RWPE1 (cell line): ENCODE data around the gene RGS6.

Experiments
- CTCF ChIA-PET: fragments of 350-600 bp; sonication (Branson Sonifier 250); formaldehyde crosslinking; extraction: SDS; loops from one replicate; lab custom pipeline; 2021; lab: Yijun Ruan, JAX
- POLR2A ChIA-PET: fragments of 400-600 bp; formaldehyde crosslinking; extraction: SDS; loops from one replicate; lab custom pipeline; 2020; ENCODE audit warnings: antibody characterized with exemption; ENCODE audit not compliant: low non-redundant PET; lab: Yijun Ruan, JAX
- DNase-seq: peaks from one replicate; pipeline ENCODE4 v3.0.0; 2012; ENCODE audit warnings: low spot score
- H3K27ac ChIP-seq: fragments of 450-650 bp; 2 replicates; pipeline ENCODE4 v1.5.1; 2017
- TF ChIP-seq, protein P1 (sequence below): fragments of 450-650 bp; conservative IDR thresholded peaks from 2 replicates; pipeline ENCODE4 v1.5.1; 2017; ENCODE audit warnings: low read depth, mild to moderate bottlenecking

Gene RGS6

DNA sequence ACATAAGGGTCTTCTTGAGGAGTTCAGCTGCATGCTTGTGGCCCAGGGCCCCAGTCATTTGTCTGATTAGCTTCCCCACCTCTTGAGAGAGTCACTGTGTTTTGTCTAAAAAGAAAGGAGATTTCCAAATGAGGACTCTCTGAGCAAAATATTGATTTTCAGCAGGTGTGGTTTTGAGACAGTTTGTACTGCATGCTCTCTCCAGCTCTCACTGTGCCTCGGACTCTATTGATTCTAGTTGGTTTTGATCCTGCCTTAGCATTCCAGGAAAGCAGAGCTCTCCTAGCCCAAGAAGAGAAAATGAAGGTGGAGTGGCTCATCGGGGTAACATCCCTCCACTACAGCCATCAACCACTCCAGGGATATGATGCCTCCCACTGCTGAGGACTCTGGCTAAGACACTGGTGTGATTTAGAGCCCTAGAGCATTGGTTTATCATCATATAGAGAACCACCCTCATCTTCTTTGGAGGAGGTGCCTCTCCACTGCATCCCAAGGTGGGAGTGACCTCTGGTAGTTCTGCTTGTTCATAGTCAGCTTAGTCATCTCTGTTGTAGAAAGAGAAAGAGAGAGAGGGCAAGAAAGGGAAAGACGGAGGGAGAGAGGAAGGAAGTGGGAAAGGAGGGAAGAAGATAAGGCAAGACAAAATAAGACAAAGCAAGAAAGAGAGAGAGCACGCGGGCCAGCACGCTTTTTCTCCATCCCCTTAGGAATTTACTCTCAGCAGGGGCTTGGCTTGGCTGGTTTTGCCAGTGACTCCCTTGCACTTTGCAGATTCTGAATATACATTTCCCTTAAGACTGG, 596.0 kb downstream of the RGS6 start:
- CTCF ChIA-PET = interaction anchor here (0.6 to 1.4 kb wide), 3 partner anchors 14 to 145 kb away, joined by 3 to 6 read pairs (median 4); no protein-coding TSS in a partner anchor
- no peak for DNase-seq
- POLR2A ChIA-PET = no interaction called here
- H3K27ac ChIP-seq = no peak overlapping the region
- TF ChIP-seq, protein P1, sequence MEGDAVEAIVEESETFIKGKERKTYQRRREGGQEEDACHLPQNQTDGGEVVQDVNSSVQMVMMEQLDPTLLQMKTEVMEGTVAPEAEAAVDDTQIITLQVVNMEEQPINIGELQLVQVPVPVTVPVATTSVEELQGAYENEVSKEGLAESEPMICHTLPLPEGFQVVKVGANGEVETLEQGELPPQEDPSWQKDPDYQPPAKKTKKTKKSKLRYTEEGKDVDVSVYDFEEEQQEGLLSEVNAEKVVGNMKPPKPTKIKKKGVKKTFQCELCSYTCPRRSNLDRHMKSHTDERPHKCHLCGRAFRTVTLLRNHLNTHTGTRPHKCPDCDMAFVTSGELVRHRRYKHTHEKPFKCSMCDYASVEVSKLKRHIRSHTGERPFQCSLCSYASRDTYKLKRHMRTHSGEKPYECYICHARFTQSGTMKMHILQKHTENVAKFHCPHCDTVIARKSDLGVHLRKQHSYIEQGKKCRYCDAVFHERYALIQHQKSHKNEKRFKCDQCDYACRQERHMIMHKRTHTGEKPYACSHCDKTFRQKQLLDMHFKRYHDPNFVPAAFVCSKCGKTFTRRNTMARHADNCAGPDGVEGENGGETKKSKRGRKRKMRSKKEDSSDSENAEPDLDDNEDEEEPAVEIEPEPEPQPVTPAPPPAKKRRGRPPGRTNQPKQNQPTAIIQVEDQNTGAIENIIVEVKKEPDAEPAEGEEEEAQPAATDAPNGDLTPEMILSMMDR = no peak

DNA sequence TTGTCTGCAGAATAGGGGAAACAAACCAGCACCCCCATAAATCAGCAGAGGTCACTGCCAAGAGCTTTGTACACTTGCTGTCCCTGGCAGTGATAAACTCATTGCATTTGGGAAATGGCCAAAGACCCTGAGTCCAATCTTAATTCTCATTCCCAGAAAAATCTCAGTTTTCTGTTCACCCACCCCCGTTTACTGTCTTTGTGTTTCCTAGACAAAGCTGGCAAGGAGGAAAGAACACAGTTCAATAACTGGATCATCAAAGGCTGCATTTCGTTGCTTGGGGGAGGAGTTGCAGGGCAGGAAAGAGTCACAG, 596.6 kb downstream of the RGS6 start:
- POLR2A ChIA-PET = no interaction called here
- no peak for DNase-seq
- TF ChIP-seq, protein P1 = no peak
- CTCF ChIA-PET = interaction anchor here (1.4 kb wide), 1 partner anchor 14 kb away, joined by 3 read pairs; no protein-coding TSS in a partner anchor
- H3K27ac ChIP-seq = no peak overlapping the region

DNA sequence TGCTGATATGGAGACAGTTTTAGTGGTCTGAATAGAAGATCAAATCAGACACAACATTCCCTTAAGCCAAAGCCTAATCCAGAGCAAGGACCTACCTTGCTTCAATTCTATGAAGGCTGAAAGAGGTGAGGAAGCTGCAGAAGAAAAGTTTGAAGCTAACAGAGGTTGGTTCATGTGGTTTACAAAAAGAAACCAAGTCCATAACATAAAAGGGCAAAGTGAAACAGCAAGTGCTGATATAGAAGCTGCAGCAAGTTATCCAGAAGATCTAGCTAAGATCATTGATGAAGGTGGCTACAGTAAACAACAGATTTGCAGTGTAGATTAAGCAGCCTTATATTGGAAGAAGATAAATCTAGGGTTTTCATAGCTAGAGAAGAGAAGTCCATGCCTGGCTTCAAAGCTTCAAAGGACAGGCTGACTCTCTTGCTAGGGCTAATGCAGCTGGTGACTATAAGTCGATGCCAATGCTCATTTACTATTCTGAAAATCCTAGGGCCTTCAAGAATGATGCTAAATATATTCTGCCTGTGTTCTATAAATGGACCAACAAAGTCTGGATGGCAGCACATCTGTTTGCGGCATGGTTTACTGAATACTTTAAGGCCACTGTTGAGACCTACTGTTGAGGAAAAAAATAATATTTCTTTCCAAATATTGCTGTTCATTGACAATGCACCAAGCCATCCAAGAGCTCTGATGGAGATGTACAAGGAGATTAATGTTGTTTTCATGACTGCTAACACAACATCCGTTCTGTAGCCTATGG, 600.6 kb downstream of the RGS6 start:
- TF ChIP-seq, protein P1 = no peak
- ChIA-PET POLR2A (no interaction called here), CTCF (interaction anchor here (0.7 kb wide), 1 partner anchor 91 kb away, joined by 3 read pairs; no protein-coding TSS in a partner anchor)
- no peak overlapping the region for H3K27ac ChIP-seq
- no peak for DNase-seq

DNA sequence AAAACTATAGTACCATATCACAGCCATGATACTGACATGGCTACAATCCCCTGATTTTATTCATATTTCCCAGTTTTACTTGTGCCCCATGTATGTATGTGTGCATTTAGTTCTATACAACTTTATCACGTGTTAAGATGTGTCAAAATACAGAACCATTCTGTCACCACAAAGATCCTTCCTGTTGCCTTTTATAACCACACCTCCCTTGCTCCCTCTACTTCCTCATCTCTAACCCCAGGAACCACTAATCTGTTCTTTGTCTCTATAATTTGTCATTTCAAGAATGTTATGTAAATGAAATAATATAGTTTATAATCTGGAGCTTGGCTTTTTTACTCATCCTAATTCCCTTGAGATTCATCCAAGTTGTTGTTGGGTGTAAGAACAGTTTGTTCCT, 603.3 kb downstream of the RGS6 start:
- CTCF ChIA-PET = interaction anchor here (0.5 kb wide), 1 partner anchor 346 kb away, joined by 3 read pairs; no protein-coding TSS in a partner anchor
- TF ChIP-seq, protein P1 = no peak
- POLR2A ChIA-PET = no interaction called here
- H3K27ac ChIP-seq = no peak overlapping the region
- no peak for DNase-seq

DNA sequence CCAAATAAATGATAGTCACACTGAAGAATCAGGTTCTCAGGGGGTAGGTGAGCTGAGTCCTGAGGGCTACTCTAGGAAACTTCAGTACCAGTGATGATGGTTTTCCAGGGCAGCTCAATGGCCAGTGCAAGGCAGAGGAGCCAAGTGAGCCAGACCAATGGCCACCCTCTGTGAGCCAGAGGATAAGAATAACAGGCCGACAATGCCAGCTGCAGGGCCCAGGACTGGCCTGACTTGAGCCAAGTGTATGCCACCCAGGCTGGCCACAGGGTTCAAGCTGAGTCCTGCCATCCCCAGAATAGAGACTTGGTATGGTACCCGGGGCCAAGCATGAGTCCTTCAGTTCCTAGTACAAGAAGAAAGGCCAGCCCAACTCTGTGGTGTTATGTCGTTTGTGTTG, 606.2 kb downstream of the RGS6 start:
- no peak for DNase-seq
- TF ChIP-seq, protein P1 = no peak
- no peak overlapping the region for H3K27ac ChIP-seq
- ChIA-PET CTCF (no interaction called here), POLR2A (no interaction called here)

DNA sequence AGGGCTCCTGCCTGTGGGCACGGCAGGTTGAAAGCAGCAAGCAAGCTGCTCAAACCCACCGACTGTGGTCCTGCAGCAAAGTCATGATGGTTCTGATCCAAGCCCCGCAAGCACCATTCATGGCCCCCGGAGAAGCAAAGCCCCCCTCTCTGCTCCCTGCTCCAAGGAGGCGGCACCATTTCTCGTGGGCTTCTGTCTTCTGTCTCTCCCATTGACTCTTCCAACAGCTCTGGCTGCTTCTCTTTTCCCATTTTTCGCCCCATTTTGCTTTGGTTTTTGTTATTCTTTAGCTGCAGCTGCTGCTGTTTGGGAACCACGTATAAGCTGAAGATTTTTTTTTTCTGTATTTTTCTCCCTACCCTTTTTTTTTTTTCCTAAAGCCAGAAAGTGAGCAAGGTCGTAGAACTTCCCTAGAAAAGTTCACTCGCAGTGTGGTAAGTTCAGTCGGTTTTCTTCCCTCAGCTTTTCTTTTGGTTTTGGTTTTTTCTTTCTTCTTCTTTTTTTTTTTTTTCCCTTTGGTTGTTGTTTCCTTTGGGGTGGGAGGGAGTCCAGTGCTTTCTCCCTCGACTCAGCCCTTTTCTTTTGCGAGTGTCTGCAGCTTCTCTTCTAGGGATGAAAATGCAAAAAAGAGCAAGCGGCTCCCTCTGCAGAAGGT, 607.6 kb downstream of the RGS6 start:
- POLR2A ChIA-PET = no interaction called here
- DNase-seq = no peak
- CTCF ChIA-PET = interaction anchor here (0.6 to 0.8 kb wide), 2 partner anchors 11 to 733 kb away, joined by 3 to 8 read pairs; no protein-coding TSS in a partner anchor
- H3K27ac ChIP-seq = no peak overlapping the region
- TF ChIP-seq, protein P1 = no peak
